Measurements from ENCODE around the gene GRK1. TPM values are rescaled to one million over a fixed set of nuclear protein-coding genes. Genes with fewer than 3 reads are reported as not detected.
A peak's percentile ranks its signal among the peaks of the same experiment; 100 is the strongest.

GRK1 gene
- total RNA-seq, 3 donors from 2014 or later, result not detected

DNA sequence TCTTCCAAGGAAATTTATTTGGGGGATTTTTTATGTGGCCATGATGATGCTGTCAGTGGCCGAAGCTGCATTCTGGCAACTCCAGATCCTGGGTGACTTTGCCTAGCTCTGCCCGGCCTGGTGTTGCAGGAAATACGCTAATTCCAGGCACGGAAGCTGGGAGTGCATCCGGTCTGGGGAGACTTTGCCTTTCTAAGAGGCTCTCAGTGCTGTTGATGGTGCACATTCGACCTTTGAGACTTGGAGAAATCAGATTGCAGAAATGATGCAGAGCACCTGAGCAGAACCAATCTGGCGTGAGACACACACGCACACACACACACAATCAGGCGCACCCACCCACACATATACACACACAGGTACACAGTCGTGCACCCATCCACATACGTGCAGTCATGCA lies 86.2 kb downstream of the GRK1 start:
- no peaks in the 10 kb centered on the region for H3K9me3 ChIP-seq
- TF ChIP-seq POLR2A (IDR thresholded peaks at IDR 0.05) (no peak), POLR2AphosphoS5 (IDR thresholded peaks at IDR 0.05) (no peak)
- TF ChIP-seq, protein P1, sequence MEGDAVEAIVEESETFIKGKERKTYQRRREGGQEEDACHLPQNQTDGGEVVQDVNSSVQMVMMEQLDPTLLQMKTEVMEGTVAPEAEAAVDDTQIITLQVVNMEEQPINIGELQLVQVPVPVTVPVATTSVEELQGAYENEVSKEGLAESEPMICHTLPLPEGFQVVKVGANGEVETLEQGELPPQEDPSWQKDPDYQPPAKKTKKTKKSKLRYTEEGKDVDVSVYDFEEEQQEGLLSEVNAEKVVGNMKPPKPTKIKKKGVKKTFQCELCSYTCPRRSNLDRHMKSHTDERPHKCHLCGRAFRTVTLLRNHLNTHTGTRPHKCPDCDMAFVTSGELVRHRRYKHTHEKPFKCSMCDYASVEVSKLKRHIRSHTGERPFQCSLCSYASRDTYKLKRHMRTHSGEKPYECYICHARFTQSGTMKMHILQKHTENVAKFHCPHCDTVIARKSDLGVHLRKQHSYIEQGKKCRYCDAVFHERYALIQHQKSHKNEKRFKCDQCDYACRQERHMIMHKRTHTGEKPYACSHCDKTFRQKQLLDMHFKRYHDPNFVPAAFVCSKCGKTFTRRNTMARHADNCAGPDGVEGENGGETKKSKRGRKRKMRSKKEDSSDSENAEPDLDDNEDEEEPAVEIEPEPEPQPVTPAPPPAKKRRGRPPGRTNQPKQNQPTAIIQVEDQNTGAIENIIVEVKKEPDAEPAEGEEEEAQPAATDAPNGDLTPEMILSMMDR (IDR thresholded peaks at IDR 0.05), result no peak

DNA sequence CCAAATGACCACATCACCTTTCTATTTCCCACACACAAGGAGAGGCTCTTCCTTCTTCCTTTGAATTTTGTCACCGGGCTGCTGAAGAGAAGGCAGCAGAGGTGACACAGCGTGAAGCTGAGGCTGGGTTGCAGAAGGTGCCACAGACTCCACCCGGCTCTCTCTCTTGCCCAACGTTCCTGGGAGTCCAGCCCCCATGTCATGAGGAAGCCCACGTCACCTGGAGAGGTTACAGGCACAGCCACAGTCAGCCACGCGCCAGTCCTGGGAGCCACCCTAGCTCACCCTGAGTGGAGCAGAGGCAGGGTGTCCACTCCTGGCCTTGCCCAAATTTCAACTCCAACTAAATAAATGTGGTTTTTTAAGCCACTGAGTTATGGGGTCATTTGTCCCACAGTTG lies 87.2 kb downstream of the GRK1 start:
- no peak overlapping the region for H3K4me3 ChIP-seq
- no peak overlapping the region for H3K27ac ChIP-seq
- DNase-seq (ENCODE audit: low spot score in 2 of 2), result no peak
- peaks cover 0 to 3% of the 10 kb centered on the region in 2 donors for H3K4me1 ChIP-seq
- TF ChIP-seq POLR2AphosphoS5 (IDR thresholded peaks at IDR 0.05), result no peak
- TF ChIP-seq, protein P1 (IDR thresholded peaks at IDR 0.05), result no peak
- no peak for TF ChIP-seq POLR2A (IDR thresholded peaks at IDR 0.05)
- H3K36me3 ChIP-seq, result no peaks in the 10 kb centered on the region
- H3K27me3 ChIP-seq, result peaks cover 0 to 4% of the 10 kb centered on the region in 2 donors
- intact Hi-C loops (cut with DNase I; ENCODE audit: low total_unique reads), result no loop called here
- no peaks in the 10 kb centered on the region for H3K9me3 ChIP-seq

More for the DNA sequence above, 86.2 kb downstream of the GRK1 start:
- no peaks in the 10 kb centered on the region for H3K36me3 ChIP-seq
- no peak overlapping the region for H3K27ac ChIP-seq
- peaks cover 0 to 4% of the 10 kb centered on the region in 2 donors for H3K27me3 ChIP-seq
- no peak overlapping the region for H3K4me3 ChIP-seq
- DNase-seq (ENCODE audit: low spot score in 2 of 2), result no peak
- intact Hi-C loops (cut with DNase I; ENCODE audit: low total_unique reads), result no loop called here
- H3K4me1 ChIP-seq, result no peaks in the 10 kb centered on the region

DNA sequence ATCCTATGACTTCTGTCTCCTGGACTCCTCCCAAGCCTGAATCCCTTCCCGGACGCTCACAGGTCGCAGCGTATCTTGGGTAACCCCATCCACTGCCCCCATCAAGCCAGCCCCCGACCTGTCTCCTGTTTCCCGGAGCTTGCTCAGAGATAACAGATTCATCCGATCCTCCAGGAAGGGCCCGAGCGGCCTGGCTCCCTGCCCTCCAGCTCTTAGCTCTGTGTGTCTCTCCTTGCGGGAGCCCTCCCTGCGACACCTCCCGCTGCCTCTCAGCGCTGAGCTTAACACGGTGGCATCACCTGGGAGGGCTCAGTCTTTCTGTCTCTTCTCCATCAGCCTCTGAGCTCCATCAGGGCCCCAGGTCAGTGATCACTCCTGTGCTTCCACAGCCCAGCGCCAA lies 87.7 kb downstream of the GRK1 start:
- TF ChIP-seq POLR2A (IDR thresholded peaks at IDR 0.05), result no peak
- no peak for TF ChIP-seq POLR2AphosphoS5 (IDR thresholded peaks at IDR 0.05)
- TF ChIP-seq, protein P1 (IDR thresholded peaks at IDR 0.05), result no peak
- Histone ChIP-seq H3K36me3 (no peaks in the 10 kb centered on the region), H3K4me3 (no peak overlapping the region), H3K9me3 (no peaks in the 10 kb centered on the region), H3K4me1 (peaks cover 0 to 3% of the 10 kb centered on the region in 2 donors), H3K27me3 (peaks cover 0 to 4% of the 10 kb centered on the region in 2 donors), H3K27ac (no peak overlapping the region)
- intact Hi-C loops (cut with DNase I; ENCODE audit: low total_unique reads), result no loop called here
- DNase-seq (ENCODE audit: low spot score in 2 of 2), result no peak

DNA sequence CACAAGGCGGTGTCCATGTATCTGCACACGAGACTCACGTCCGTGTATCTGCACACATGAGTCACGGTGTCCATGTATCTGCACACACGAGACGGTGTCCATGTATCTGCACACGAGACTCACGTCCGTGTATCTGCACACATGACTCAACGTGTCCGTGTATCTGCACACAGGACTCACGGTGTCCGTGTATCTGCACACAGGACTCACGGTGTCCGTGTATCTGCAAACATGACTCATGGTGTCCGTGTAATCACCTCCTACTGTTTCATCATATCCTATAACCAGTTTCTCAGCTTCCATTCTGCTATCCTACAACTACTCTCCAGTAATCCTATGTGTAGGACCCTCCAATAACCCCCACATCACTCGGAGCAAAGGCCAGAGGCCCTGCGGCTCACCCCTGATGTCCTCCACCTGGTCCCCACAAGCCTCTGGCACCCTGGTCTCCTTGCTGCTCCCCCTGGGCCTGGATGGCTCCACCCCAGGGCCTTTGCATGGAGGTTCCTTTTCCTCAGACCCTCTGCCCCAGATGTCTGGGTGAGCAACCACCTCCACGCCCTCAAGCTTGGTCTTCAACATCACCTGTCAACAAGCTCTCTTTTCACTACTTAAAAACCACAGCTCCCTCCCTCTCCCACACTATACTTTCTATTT lies 89.5 kb downstream of the GRK1 start:
- DNase-seq (ENCODE audit: low spot score in 2 of 2), result no peak
- H3K36me3 ChIP-seq, result no peaks in the 10 kb centered on the region
- no peak for TF ChIP-seq POLR2A (IDR thresholded peaks at IDR 0.05)
- TF ChIP-seq POLR2AphosphoS5 (IDR thresholded peaks at IDR 0.05), result no peak
- TF ChIP-seq, protein P1 (IDR thresholded peaks at IDR 0.05), result no peak
- no peaks in the 10 kb centered on the region for H3K9me3 ChIP-seq
- H3K4me3 ChIP-seq, result no peak overlapping the region
- peaks cover 0 to 16% of the 10 kb centered on the region in 2 donors for H3K27me3 ChIP-seq
- intact Hi-C loops (cut with DNase I; ENCODE audit: low total_unique reads), result no loop called here
- H3K4me1 ChIP-seq, result peaks cover 0 to 3% of the 10 kb centered on the region in 2 donors
- H3K27ac ChIP-seq, result no peak overlapping the region

DNA sequence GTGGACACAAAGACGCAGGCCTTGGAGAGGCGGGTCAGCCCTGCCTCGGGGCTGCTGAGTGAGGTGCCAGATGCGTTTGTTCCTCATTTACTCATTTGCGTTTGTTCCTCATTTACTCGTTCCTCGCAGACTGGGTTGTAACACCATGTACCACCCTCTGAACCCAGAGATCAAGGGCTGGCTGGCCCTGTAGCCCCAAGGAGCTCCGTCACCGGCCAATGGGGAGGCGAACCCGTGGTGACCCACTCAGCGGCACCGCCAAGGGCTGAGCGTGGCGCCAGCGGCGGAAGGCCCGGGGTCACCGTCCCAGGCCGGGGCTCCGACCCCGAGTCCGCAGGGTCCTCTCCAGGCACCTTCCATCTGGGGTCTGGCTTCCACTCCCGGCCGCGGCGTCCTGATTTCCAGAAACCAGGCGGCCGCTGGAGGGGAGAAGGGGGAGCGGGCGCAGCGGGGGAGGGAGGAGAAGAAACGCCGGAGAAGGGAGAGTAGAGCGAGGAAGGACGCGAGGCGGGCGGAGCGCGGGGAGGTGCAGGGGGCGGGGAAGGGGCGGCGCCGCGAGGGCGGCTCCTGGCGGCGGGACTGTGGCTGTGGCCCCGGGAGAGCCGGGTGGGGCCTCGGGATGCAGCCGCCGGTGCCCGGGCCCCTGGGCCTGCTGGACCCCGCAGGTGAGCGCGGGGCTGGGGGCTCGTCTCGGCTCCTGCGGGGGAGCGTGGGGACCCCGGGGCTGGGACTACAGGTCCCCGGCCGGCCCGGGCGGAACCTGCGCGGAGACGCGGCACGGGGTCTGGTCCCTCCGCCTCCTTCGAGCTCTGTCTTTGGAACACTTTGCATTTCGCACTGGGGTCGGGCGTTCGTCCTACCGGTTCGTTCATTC lies 91.9 kb downstream of the GRK1 start, which contains the start of gene TMEM255B:
Gene TMEM255B, plus strand, starts transcription at position 576 of the 874 bp plus-strand sequence. Its CDS starts 44 bp downstream, at position 620.
- H3K9me3 ChIP-seq, result no peaks in the 10 kb centered on the region
- H3K27me3 ChIP-seq, result peaks cover 0 to 18% of the 10 kb centered on the region in 2 donors
- peak within 1 kb of the TSS; percentile 44 to 62 for H3K27ac ChIP-seq
- TF ChIP-seq, protein P1 (IDR thresholded peaks at IDR 0.05), result no peak
- TF ChIP-seq POLR2AphosphoS5 (IDR thresholded peaks at IDR 0.05) (peak in 1 of 3 donors; percentile 5), POLR2A (IDR thresholded peaks at IDR 0.05) (no peak)
- DNase-seq (ENCODE audit: low spot score in 2 of 2), result peak; percentile 63 to 83
- no peaks in the 10 kb centered on the region for H3K36me3 ChIP-seq
- peak within 1 kb of the TSS; percentile 63 to 73 (median 64) for H3K4me3 ChIP-seq
- intact Hi-C loops (cut with DNase I; ENCODE audit: low total_unique reads), result no loop called here
- peaks cover 0 to 3% of the 10 kb centered on the region in 2 donors for H3K4me1 ChIP-seq

All from breast epithelium (tissue), 4 donors.